ENCODE data around the gene WWOX.

WWOX gene

GRCh38 chr16:78436846-78437245, 337.4 kb downstream of the WWOX start:
- no peak for DNase-seq (ENCODE audit: low read depth, low spot score)

DNA sequence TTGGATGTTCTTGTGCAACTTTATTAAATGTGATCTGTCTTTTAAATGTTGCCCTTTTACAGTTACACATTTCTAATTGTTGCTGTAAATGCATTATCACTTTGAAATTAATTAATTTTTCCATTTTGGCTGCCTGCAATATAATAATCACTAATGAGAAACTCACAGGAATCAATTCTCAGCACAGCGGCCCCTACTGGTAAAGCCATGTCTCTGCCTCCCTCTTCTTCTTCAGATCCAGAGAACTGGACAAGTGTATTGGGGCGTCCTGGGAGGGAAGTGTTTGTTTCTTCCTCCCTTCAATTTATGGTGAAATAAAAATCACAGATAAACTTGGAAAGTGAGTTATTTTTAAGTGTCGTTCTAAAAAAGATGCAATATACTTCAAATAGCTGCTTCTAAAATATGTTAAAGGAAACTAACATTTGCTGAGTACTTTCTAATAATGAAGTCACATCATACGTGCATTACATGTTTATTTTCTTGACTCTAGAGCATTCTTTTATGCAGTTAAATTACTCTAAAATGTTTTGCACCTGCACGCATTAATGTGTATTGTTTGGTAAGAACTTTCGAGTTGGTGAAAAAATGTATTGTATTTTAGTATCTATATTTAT, 338.0 kb downstream of the WWOX start:
- peak; percentile 6 for DNase-seq (ENCODE audit: low read depth, low spot score)

DNA sequence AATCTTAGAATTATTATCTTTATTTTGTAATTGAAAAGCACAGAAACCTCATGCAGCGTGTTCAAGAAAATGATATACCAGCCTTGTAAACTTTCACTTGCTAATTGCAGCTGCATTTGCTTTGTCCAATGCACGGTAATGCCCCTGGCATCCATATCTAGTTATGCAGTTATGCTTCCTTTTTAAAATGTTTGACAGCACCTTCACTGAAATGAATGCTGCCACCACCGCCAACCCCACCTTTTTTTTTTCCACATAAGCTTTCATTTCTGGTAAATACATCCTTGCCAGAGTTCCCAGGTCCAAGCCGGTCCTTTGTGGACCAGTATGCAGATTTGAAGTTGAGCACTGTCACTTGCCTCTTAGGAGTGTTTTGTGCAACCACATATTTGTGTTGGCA, 338.8 kb downstream of the WWOX start:
- no peak for DNase-seq (ENCODE audit: low read depth, low spot score)

DNA sequence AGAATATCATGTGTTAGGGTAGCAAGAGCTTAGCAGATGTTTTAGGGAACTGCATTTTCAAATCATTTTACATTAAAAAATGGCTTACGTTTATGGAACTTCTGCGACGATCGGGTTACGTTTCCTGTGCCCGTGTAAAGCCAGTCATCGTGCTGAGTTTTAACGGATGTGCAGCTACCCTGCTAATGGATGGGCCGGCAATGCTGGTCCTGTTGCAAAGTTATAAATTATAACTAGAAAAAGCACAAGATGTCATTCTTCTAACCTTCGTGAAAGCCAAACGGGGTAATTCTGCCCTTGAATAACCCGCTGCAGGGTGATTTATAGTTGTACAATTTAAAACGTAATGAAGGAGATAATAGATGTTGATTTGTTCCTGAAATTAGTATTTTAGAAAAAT, 339.2 kb downstream of the WWOX start:
- no peak for DNase-seq (ENCODE audit: low read depth, low spot score)

GRCh38 chr16:78439646-78440045, 340.2 kb downstream of the WWOX start:
- DNase-seq (ENCODE audit: low read depth, low spot score), result no peak

DNA sequence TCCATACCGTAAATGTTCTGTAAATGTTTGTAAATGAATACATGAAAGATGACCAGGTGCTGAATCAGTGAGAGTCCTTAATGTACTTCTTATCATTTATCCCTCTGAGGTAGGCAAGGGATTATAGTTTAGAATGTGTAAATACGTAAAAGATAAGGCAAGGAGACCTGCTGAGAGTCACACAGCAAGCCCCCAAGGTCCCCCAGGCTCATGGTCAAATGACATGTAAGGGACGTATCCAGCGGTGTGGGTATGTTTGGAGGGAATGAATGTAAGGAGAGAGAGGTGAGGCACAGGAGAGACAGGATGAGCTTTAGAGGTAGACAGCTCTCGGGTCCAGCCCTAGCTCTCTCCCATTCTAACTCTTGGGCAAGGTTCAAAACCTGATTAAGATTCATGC, 341.8 kb downstream of the WWOX start:
- no peak for DNase-seq (ENCODE audit: low read depth, low spot score)

GRCh38 chr16:78443542-78444364, 344.3 kb downstream of the WWOX start:
- DNase-seq (ENCODE audit: low read depth, low spot score), result no peak

DNA sequence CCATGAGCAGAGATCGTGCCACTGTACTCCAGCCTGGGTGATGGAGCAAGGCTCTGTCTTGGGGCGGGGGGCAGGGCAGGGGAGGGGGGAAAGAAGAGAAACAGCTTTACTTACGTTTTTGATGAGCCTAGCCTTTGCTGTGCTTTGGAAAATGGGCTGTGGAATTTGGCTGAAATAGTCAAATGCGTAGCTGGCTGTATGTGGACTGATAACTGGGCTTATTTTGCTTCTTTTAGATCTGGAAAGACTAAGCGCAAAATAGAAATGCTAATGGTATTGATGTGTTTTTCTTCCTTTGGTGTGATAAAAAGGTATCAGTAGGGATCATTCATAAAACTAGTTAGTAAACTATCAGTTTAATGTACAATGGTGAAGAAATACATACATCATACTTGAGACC, 346.4 kb downstream of the WWOX start:
- DNase-seq (ENCODE audit: low read depth, low spot score), result no peak

GRCh38 chr16:78446486-78446885, 347.0 kb downstream of the WWOX start:
- DNase-seq (ENCODE audit: low read depth, low spot score), result no peak

GRCh38 chr16:78446992-78447563, 347.6 kb downstream of the WWOX start:
- no peak for DNase-seq (ENCODE audit: low read depth, low spot score)

DNA sequence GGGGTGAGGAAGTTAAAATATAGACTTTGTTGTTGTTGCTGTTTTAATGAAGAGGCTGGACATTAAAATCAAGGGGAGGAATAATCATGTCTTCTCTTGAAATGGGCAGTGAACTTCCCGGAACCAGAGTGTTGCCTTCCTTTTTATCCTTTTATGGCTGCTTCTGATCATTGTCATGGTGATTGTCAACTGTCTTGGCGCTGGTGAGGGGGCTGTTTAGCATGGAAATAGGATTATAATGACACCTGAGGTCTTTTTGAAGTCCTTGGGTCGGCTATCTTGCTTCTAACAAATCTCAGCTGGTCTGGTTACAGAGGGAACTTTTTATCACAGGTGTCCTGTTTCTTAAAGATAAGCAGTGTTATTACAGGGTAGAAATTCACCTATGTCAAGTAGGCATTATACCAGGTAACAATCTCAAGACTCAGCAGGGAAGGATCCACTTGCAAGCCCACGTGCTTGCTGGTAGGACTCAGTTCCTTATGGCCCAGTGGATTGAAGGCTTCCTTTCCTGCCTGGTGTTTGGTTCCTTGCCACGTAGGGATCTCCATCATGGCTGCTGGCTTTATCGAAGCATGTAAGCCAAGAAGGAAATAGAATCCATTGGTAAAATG, 349.3 kb downstream of the WWOX start:
- DNase-seq (ENCODE audit: low read depth, low spot score), result no peak

DNA sequence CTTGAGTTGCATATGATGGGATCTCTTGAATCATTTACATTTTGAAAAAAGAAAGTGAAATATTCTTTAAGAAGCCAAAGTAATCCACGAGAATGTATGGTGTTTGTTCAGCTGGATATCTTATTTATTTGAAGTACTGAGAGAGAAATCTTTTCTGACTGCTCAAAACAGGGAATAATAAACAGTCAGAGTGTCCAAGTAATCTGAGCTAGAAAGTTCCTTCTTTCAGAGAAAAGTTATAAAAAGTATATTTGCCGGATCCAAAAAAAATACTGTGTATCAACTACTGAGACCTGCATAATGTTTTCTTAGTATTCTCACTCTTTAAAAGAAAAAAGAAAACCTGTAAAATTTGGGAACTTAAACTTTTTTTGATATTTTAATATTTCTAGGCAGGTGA, 350.8 kb downstream of the WWOX start:
- DNase-seq (ENCODE audit: low read depth, low spot score), result no peak

GRCh38 chr16:78452025-78452555, 352.6 kb downstream of the WWOX start:
- DNase-seq (ENCODE audit: low read depth, low spot score), result no peak

GRCh38 chr16:78455861-78456260, 356.4 kb downstream of the WWOX start:
- no peak for DNase-seq (ENCODE audit: low read depth, low spot score)

DNA sequence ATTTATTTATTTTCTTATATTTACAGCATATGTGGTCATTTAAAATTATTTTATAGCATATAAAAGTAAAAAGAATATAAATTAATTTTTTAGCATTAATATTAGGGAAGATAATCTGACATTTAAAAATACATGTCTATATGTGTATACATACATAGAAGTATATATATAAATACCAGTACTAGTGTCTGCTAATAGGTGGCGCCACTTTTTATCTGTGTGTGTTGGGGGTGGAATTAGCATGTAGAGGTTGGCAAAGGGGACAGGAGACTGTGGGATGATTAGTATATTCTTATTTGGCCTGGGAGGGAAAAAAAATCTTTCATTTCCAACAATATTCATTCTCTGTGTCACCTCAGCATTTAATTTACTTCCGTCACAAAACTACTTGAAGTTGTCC, 359.1 kb downstream of the WWOX start:
- no peak for DNase-seq (ENCODE audit: low read depth, low spot score)

DNA sequence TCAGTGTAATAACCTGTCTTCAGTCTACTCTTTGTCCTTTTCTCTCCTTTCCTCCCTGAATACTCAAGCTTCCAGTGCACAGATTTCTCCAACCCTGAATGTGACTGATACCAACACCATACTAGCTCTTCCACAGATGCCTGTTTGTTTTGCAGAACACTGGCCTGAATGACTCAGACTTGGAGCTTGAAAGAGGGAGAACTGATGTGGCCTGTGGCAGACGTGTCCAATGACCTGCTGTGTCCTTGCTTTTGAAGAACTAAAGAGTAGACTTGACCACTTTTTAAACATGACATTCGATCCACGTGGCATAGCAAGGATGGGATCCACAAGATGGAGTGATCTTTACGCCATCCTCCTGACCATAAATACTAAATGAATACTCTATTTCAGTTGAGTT, 361.0 kb downstream of the WWOX start:
- DNase-seq (ENCODE audit: low read depth, low spot score), result no peak

DNA sequence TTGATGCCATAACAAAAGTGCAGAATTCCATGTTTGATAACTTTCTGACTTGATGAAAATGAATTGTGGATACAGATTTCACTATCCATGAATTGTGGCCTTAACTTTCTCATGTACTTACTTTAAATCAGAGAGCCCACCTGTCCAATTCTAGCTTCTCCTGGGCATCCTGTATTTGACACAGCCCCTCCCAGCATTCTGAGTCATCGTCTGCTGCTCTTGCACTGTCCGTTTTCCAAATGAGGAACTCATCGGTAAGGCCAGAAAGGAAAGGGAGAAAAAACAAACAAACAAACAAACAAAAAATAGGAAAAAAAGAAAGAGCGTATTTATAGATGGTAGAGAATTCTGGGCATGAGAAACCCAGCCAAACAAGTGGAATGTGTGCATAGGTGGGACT, 361.6 kb downstream of the WWOX start:
- no peak for DNase-seq (ENCODE audit: low read depth, low spot score)

GRCh38 chr16:78461496-78462287, 362.2 kb downstream of the WWOX start:
- no peak for DNase-seq (ENCODE audit: low read depth, low spot score)

- no peak for DNase-seq (ENCODE audit: low read depth, low spot score)
These were observed 363.1 kb downstream of the WWOX start for GRCh38 chr16:78462288-78463208.

DNA sequence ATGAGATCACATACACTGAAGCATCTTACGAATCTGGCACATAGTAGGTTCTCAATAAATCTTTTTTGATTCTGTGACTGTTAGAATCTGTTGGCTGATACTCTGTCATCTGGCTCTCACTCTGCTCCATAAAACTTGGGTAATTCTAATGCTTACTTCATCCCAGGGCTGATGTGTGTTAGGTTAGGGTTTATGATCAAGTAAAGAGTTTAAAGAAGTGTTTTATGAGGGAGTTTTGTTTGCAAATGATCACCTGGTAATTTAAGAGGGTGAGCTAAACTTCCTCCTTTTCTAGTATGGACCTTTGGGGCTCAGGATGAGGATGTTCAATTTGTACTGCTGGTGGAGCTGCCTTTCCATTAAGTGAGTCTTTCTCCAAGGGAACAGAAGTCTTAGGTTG, 364.1 kb downstream of the WWOX start:
- DNase-seq (ENCODE audit: low read depth, low spot score), result no peak
